HL-60 (cell line): ENCODE measurements around the gene SEPTIN2.
A peak's percentile ranks its signal among the peaks of the same experiment; 100 is the strongest.
"Not testable (repeated sequence)": the region's sequence is repeated elsewhere in the genome, so short reads cannot be mapped to it uniquely, and the experiment has no call there.

ENCODE experiments used
- DNase-seq, 2 experiments: peaks; one replicate each; pipeline ENCODE4 v3.0.0-alpha.2; 2010 to 2020; ENCODE audit warnings: low read depth in 1 of 2, low spot score in 1 of 2
- H3K27ac ChIP-seq: fragments of 250-450 bp; sonication (Bioruptor Pico); replicated peaks from 2 replicates; pipeline ENCODE4 v1.5.1; 2020; ENCODE audit warnings: mild to moderate bottlenecking, moderate library complexity
- H3K27me3 ChIP-seq: fragments of 250-450 bp; sonication (Bioruptor Pico); 2 replicates; pipeline ENCODE4 v1.5.1; 2021; ENCODE audit warnings: mild to moderate bottlenecking, moderate library complexity; ENCODE audit not compliant: insufficient read depth, poor library complexity, severe bottlenecking
- H3K4me3 ChIP-seq: replicated peaks from 2 replicates; pipeline ENCODE4 v1.5.1; 2011; ENCODE audit warnings: mild to moderate bottlenecking, control low read depth, low read length; ENCODE audit not compliant: insufficient read depth
- GABPA ChIP-seq: IDR thresholded peaks from 2 replicates; pipeline ENCODE4 v1.6.1; 2012; ENCODE audit warnings: low read depth
- POLR2AphosphoS5 ChIP-seq: IDR thresholded peaks from 2 replicates; pipeline ENCODE4 v1.6.1; 2012; ENCODE audit warnings: low read depth
- REST ChIP-seq: IDR thresholded peaks from 2 replicates; pipeline ENCODE4 v1.6.1; 2012; ENCODE audit warnings: low read depth; ENCODE audit not compliant: insufficient replicate concordance
- SPI1 ChIP-seq: IDR thresholded peaks from 2 replicates; pipeline ENCODE4 v1.6.1; 2012; ENCODE audit warnings: low read depth, mild to moderate bottlenecking, borderline replicate concordance
- TF ChIP-seq, protein P1 (sequence below): IDR thresholded peaks from one replicate; pipeline ENCODE4 v1.5.1; 2011; ENCODE audit warnings: low read length, control low read depth, inconsistent platforms; ENCODE audit not compliant: insufficient read depth

The SEPTIN2 gene

GRCh38 chr2:241274127-241274526 lies 41.6 kb upstream of the SEPTIN2 start:
- peak in 1 of 2 experiments; percentile 36 for DNase-seq
- TF ChIP-seq POLR2AphosphoS5 (no peak), SPI1 (no peak), GABPA (no peak), REST (no peak)
- TF ChIP-seq, protein P1, sequence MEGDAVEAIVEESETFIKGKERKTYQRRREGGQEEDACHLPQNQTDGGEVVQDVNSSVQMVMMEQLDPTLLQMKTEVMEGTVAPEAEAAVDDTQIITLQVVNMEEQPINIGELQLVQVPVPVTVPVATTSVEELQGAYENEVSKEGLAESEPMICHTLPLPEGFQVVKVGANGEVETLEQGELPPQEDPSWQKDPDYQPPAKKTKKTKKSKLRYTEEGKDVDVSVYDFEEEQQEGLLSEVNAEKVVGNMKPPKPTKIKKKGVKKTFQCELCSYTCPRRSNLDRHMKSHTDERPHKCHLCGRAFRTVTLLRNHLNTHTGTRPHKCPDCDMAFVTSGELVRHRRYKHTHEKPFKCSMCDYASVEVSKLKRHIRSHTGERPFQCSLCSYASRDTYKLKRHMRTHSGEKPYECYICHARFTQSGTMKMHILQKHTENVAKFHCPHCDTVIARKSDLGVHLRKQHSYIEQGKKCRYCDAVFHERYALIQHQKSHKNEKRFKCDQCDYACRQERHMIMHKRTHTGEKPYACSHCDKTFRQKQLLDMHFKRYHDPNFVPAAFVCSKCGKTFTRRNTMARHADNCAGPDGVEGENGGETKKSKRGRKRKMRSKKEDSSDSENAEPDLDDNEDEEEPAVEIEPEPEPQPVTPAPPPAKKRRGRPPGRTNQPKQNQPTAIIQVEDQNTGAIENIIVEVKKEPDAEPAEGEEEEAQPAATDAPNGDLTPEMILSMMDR = no peak
- no peak overlapping the region for H3K27ac ChIP-seq
- no peaks in the 10 kb centered on the region for H3K27me3 ChIP-seq
- H3K4me3 ChIP-seq = no peak overlapping the region

DNA sequence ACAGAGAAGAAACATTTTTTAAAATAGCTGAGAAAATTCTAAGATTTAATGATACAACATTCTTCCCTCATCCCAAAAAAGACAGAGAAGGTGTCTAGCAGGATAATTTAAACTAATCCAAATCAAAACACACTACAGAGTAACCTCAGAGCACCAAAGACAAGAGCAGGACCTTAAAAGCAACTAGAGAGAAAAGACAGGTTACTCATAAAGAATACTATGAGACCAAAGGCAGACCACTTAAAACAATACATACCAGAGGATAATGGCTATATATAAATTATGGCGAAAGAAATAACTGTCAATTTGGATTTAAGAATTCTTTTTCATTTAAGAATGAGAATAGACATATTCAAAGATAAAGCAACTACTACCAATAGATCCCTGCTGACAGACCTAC lies 40.2 kb upstream of the SEPTIN2 start:
- TF ChIP-seq GABPA (no peak), POLR2AphosphoS5 (no peak)
- no peak for DNase-seq

DNA sequence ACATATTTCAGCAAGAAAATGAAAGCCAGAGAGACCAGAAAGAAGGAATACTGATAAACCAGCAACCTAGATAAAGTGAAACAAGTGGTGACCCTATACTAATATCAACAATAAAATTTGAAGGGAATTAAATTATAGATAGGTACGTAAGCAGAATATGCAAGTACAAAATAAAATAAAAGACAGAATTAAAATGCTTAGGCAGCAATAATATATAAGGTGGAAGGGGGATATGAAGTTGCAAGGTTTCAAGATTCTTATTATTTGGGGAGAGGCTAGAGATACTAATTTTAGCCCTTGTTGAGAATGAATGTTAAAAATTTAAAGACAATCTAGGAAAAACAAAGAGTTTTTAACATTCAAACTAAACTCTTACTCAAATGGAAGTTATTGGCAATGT lies 39.8 kb upstream of the SEPTIN2 start:
- Histone ChIP-seq H3K27ac (no peak overlapping the region), H3K4me3 (no peak overlapping the region), H3K27me3 (no peaks in the 10 kb centered on the region)
- no peak for DNase-seq
- no peak for TF ChIP-seq SPI1
- TF ChIP-seq, protein P1 = no peak
- TF ChIP-seq GABPA = no peak
- TF ChIP-seq REST = no peak
- no peak for TF ChIP-seq POLR2AphosphoS5

More for the DNA sequence above, 40.2 kb upstream of the SEPTIN2 start:
- no peak overlapping the region for H3K27ac ChIP-seq
- H3K27me3 ChIP-seq = no peaks in the 10 kb centered on the region
- no peak overlapping the region for H3K4me3 ChIP-seq

GRCh38 chr2:241278306-241278705 lies 37.4 kb upstream of the SEPTIN2 start:
- not testable (repeated sequence) for H3K27me3 ChIP-seq, H3K4me3 ChIP-seq, H3K27ac ChIP-seq, DNase-seq

DNA sequence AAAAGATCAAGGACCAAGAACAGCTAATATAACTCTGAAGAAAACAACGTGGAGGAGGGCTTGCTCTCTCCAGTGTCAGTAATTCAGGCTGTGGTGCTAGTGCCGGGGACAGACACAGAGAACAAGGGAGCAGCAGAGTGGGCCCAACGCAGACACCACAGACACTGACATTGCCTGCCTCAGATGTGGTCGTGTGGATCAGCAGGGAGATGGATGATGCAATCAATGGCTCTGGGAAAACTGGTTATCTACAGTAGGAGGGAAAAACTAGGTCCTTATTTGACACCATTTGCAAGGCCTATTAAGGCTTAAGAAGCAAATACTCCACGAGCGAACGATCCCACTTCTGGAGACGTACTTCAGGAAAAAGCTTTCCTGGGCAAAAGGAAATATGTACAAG lies 36.3 kb upstream of the SEPTIN2 start:
- Histone ChIP-seq H3K27ac (no peak overlapping the region), H3K27me3 (no peaks in the 10 kb centered on the region), H3K4me3 (no peak overlapping the region)
- no peak for DNase-seq
- no peak for TF ChIP-seq REST
- no peak for TF ChIP-seq GABPA
- TF ChIP-seq SPI1 = no peak
